Eye (tissue), 1 donor: ENCODE measurements around the gene ARID3B.
"Not testable (repeated sequence)": the region's sequence is repeated elsewhere in the genome, so short reads cannot be mapped to it uniquely, and the experiment has no call there.

Experiments
- DNase-seq: peaks from one replicate; pipeline ENCODE4 v3.0.0-alpha.2; 2015

ARID3B gene

GRCh38 chr15:74573987-74574386, 33.0 kb downstream of the ARID3B start:
- DNase-seq: no peak

- DNase-seq: no peak
Measured at GRCh38 chr15:74578496-74578994, 37.5 kb downstream of the ARID3B start.

GRCh38 chr15:74579001-74579400, 38.0 kb downstream of the ARID3B start:
- DNase-seq: no peak

GRCh38 chr15:74580538-74581350, 39.7 kb downstream of the ARID3B start:
- no peak for DNase-seq

- no peak for DNase-seq
Measured at GRCh38 chr15:74584204-74584603, 43.2 kb downstream of the ARID3B start.

- DNase-seq: no peak
Measured at GRCh38 chr15:74584779-74585178, 43.8 kb downstream of the ARID3B start.

GRCh38 chr15:74585191-74585590, 44.2 kb downstream of the ARID3B start:
- no peak for DNase-seq

GRCh38 chr15:74585857-74586256, 44.8 kb downstream of the ARID3B start:
- DNase-seq: no peak

- no peak for DNase-seq
Measured at GRCh38 chr15:74589826-74590225, 48.8 kb downstream of the ARID3B start.

GRCh38 chr15:74592222-74592621, 51.2 kb downstream of the ARID3B start:
- DNase-seq: no peak

- DNase-seq: no peak
Measured at GRCh38 chr15:74593122-74593521, 52.1 kb downstream of the ARID3B start.

- DNase-seq: no peak
Measured at GRCh38 chr15:74594455-74594854, 53.4 kb downstream of the ARID3B start.

GRCh38 chr15:74595271-74595670, 54.3 kb downstream of the ARID3B start:
- no peak for DNase-seq

GRCh38 chr15:74596736-74597135, 55.7 kb downstream of the ARID3B start:
- DNase-seq: not testable (repeated sequence)

- DNase-seq: not testable (repeated sequence)
Measured at GRCh38 chr15:74597146-74597705, 56.2 kb downstream of the ARID3B start.

- DNase-seq: peak; percentile 97
Measured at GRCh38 chr15:74598126-74598842, 57.3 kb downstream of the ARID3B start.

- no peak for DNase-seq
Measured at GRCh38 chr15:74599156-74599555, 58.1 kb downstream of the ARID3B start.

GRCh38 chr15:74603026-74603788, 62.2 kb downstream of the ARID3B start:
- DNase-seq: no peak

- DNase-seq: no peak
Measured at GRCh38 chr15:74603789-74604705, 63.0 kb downstream of the ARID3B start.

- no peak for DNase-seq
Measured at GRCh38 chr15:74604983-74605794, 64.2 kb downstream of the ARID3B start.

- DNase-seq: no peak
Measured at GRCh38 chr15:74605795-74606150, 64.8 kb downstream of the ARID3B start.
